Smooth muscle cell of the coronary artery (primary cell): ENCODE results near the gene SGO1. TPM values are rescaled to one million over a fixed set of nuclear protein-coding genes. Genes with fewer than 3 reads are reported as not detected.

ENCODE experiments used
- total RNA-seq: library from RNA; depleted of rRNA; stranded (reverse); fragments of >200 nt; gene quantifications from 2 replicates; pipeline ENCODE4 v1.2.3, GENCODE V29; 2014; ENCODE audit warnings: low replicate concordance

SGO1 gene
- total RNA-seq: 1.7 TPM in 1 of 2 replicates, not detected in the other

DNA sequence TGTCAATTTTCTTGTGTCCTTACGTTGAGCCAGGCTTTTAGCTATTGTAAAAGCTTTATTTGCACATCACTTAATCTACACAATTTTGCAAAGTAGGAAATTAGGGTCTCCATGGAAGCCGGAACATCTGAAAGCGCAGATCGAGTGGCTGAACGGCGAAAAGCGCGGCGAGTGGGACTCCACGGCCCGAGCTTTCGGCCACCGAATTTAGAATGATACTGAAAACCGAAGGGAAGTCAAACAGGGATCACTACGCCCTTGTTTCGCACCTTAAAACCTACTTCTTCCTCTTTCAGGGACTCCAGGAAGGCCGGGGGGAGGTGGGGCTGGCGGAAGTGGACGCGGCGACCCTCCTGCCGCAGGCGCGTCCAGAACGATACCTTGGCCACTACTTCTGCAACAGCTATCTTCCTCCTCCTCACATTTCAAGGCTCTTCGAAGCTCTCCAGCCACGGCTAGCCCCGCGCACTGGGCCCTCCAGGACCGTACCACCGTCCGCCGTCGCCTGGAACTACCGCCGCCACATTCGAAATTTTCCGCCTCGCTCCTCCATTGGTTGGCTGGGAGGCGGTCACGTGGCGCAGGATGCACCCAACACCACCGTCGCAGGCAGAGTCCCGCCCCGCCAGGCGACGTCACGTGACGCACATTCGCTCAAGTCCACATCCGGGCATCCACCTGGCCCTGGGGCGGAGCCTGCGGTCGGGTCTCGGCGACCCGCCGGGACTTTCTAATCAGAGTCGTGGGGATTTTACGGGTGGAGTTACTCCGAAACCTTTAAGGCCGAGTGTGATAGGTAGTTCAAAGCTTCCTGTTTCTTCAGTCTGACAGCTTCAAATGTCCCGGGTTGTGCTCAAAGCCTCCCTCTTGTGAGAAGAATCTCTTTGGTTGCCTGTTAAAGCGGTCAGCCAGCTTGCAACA lies at the start of gene SGO1:
SGO1 (minus strand) TSS at position 528 of the 921 bp plus-strand sequence. CDS start 2,179 bp downstream, outside the sequence.

Other genes starting within 250 kb of the SGO1 start
- 16.8 and 46.8 TPM in 2 replicates for gene RAB5A, start 239.1 kb downstream of the SGO1 start, total RNA-seq
- not detected in 2 replicates for gene PP2D1, start 173.9 kb downstream of the SGO1 start, total RNA-seq
- gene KAT2B, start 145.8 kb downstream of the SGO1 start, total RNA-seq: 3.0 and 8.0 TPM in 2 replicates